ENCODE results near the gene DNAJB8. TPM values are rescaled to one million over a fixed set of nuclear protein-coding genes. Genes with fewer than 3 reads are reported as not detected.

DNAJB8 gene
- polyA plus RNA-seq, 1 experiment: not detected

DNA sequence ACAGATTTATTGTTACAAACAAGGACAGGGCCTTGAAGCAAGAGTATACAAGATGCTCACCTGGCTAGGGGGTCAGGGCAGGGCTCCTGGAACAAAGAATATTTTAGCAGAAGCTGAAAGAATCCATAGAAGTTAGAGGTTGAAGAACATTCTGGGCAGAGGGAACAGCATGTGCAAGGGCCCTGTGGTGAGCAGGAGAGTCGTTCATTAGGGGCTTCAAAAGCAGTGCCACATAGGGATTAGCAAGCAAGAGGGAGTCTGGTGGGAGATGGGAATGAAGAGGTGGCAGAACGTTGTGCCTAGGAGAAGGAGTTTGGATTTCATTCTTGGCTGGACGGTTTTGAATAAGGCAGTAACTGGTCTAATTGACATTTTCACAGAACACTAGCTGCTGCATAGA lies 22.9 kb downstream of the DNAJB8 start:
- TF ChIP-seq, protein P1, sequence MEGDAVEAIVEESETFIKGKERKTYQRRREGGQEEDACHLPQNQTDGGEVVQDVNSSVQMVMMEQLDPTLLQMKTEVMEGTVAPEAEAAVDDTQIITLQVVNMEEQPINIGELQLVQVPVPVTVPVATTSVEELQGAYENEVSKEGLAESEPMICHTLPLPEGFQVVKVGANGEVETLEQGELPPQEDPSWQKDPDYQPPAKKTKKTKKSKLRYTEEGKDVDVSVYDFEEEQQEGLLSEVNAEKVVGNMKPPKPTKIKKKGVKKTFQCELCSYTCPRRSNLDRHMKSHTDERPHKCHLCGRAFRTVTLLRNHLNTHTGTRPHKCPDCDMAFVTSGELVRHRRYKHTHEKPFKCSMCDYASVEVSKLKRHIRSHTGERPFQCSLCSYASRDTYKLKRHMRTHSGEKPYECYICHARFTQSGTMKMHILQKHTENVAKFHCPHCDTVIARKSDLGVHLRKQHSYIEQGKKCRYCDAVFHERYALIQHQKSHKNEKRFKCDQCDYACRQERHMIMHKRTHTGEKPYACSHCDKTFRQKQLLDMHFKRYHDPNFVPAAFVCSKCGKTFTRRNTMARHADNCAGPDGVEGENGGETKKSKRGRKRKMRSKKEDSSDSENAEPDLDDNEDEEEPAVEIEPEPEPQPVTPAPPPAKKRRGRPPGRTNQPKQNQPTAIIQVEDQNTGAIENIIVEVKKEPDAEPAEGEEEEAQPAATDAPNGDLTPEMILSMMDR (IDR thresholded peaks at IDR 0.05; ENCODE audit: insufficient read depth, low read depth, low read length): no peak
- H3K27me3 ChIP-seq (ENCODE audit: control insufficient read depth, insufficient read depth, low read length): peaks cover 6% of the 10 kb centered on the region
- no peaks in the 10 kb centered on the region for H3K36me3 ChIP-seq (ENCODE audit: control insufficient read depth, insufficient read depth, low read length)
- ChIA-PET CTCF (no interaction called here), POLR2A (no interaction called here)
- H3K4me3 ChIP-seq (ENCODE audit: low read depth, low read length): no peak overlapping the region
- no peak for DNase-seq (ENCODE audit: low read depth)

DNA sequence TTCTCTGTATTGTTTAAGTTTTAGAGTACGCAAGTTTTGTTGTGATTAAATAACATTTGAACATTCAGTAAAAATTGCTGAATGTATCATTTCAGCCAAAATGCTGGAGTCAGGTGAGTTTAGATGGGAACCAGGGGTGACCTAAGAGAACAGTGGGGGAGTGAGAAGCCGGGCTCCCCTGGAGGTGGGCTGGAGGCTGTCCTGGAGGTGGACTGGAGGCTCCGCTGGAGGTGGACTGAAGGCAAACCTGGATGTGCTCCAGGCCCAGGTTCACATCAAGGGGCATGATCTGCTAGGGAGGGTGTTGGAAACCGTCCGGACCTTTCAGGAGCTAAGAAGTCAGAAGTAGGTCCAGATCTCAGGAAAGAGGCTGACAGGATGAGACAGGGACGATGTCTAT lies 23.7 kb downstream of the DNAJB8 start:
- ChIA-PET CTCF (no interaction called here), POLR2A (no interaction called here)
- H3K27me3 ChIP-seq (ENCODE audit: control insufficient read depth, insufficient read depth, low read length): peaks cover 6% of the 10 kb centered on the region

DNA sequence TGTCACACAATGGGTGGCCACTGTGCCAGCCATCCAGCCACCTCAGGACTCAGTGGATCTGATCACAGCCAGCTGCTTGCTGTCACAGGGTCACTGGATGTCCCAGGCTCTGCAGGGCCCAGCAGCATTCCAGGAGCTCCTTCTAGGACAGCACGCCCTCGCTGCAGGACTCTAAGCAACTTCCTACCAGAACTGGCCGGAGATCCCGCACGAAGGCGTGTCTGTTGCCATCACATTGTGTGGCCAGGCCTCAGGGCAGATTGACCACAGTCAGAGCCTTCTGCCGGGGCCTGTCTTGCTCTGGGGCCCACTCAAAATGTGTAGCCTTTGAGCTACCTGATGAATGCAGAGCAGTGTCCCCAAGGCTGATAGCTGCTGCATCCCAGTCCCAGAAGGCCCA lies 24.6 kb downstream of the DNAJB8 start:
- TF ChIP-seq, protein P1 (IDR thresholded peaks at IDR 0.05; ENCODE audit: insufficient read depth, low read depth, low read length): no peak
- POLR2A ChIA-PET: no interaction called here
- no peak overlapping the region for H3K4me3 ChIP-seq (ENCODE audit: low read depth, low read length)
- CTCF ChIA-PET: no interaction called here
- no peak for DNase-seq (ENCODE audit: low read depth)
- peaks cover 6% of the 10 kb centered on the region for H3K27me3 ChIP-seq (ENCODE audit: control insufficient read depth, insufficient read depth, low read length)
- H3K36me3 ChIP-seq (ENCODE audit: control insufficient read depth, insufficient read depth, low read length): no peaks in the 10 kb centered on the region

More for the DNA sequence above, 23.7 kb downstream of the DNAJB8 start:
- TF ChIP-seq, protein P1 (IDR thresholded peaks at IDR 0.05; ENCODE audit: insufficient read depth, low read depth, low read length): no peak
- H3K4me3 ChIP-seq (ENCODE audit: low read depth, low read length): no peak overlapping the region
- H3K36me3 ChIP-seq (ENCODE audit: control insufficient read depth, insufficient read depth, low read length): no peaks in the 10 kb centered on the region
- DNase-seq (ENCODE audit: low read depth): no peak

DNA sequence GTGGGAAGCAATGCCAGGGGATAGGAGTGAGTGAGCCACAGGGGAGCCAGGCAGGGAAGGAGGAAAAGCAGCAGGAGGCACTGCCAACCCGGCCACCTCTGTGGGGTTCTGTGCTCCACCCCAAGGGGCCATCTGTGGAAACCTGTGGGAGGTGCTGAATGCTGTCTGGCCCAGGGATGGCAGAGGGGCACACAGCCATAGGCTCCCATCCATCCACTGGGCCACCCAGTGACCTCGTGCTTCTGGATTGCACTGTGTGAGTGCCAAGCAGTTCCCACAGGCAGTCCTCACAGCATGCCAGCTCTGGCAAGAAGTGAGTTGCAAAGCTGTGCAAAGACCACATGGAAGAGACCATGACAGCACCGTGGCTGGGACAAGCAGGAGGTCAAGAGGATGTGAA lies 27.5 kb downstream of the DNAJB8 start:
- POLR2A ChIA-PET: interaction anchor here (0.6 kb wide), 1 partner anchor 55 kb away, joined by 3 read pairs; no protein-coding TSS in a partner anchor
- Histone ChIP-seq H3K27me3 (ENCODE audit: control insufficient read depth, insufficient read depth, low read length) (peaks cover 6% of the 10 kb centered on the region), H3K36me3 (ENCODE audit: control insufficient read depth, insufficient read depth, low read length) (no peaks in the 10 kb centered on the region), H3K4me3 (ENCODE audit: low read depth, low read length) (no peak overlapping the region)
- peak; percentile 4 for DNase-seq (ENCODE audit: low read depth)
- TF ChIP-seq, protein P1 (IDR thresholded peaks at IDR 0.05; ENCODE audit: insufficient read depth, low read depth, low read length): no peak
- CTCF ChIA-PET: interaction anchor here (0.7 to 4.5 kb wide), 9 partner anchors 9 to 269 kb away, joined by 3 to 23 read pairs (median 3); no protein-coding TSS in a partner anchor

DNA sequence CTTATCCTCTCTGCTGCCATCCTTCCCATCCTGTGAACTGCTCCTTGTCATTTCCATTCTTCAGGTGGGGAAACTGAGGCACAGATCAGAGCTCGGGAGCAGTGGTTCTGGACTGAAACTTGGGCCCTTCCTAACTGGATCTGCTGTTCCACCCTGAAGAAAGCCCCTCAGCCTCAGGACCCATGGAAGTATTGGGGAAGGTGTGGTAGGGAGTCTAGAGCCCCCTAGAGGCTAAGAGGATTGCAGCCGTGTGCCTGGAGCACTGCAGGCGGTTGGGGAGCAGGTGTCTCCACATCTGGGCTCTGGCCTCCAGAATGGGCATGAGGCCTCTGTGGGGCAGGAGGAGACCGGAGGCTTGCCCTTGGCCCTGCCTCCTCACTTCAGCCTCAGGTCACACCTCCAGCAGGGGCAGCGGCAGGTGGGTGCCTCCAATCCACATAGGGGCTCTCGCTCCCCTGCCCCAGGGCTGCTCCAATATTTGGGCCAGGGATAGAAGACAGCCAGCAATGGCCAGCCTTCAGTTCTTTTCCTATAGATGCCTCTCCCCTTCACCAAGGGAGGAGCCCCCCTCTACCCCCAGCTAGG lies 28.1 kb downstream of the DNAJB8 start:
- TF ChIP-seq, protein P1 (IDR thresholded peaks at IDR 0.05; ENCODE audit: insufficient read depth, low read depth, low read length): peak; percentile 33
- no peak for DNase-seq (ENCODE audit: low read depth)
- POLR2A ChIA-PET: no interaction called here
- H3K4me3 ChIP-seq (ENCODE audit: low read depth, low read length): no peak overlapping the region
- H3K27me3 ChIP-seq (ENCODE audit: control insufficient read depth, insufficient read depth, low read length): peaks cover 4% of the 10 kb centered on the region
- CTCF ChIA-PET: interaction anchor here (0.7 to 4.5 kb wide), 7 partner anchors 10 to 151 kb away, joined by 3 to 23 read pairs (median 3); no protein-coding TSS in a partner anchor
- no peaks in the 10 kb centered on the region for H3K36me3 ChIP-seq (ENCODE audit: control insufficient read depth, insufficient read depth, low read length)
